Fibroblast of skin of left quadriceps (primary cell): ENCODE data around the gene C1QTNF12.

Experiments
- DNase-seq, 2 experiments: peaks; one replicate each; pipeline ENCODE4 v3.0.0-alpha.2; 2013; ENCODE audit warnings: low read depth in 2 of 2

C1QTNF12 gene

GRCh38 chr1:1240822-1241587, 5.5 kb downstream of the C1QTNF12 start:
- DNase-seq = no peak

- no peak for DNase-seq
Measured at GRCh38 chr1:1240348-1240732, 6.2 kb downstream of the C1QTNF12 start.

GRCh38 chr1:1239614-1240347, 6.7 kb downstream of the C1QTNF12 start:
- DNase-seq = no peak

- DNase-seq = no peak
Measured at GRCh38 chr1:1239227-1239613, 7.3 kb downstream of the C1QTNF12 start.

GRCh38 chr1:1238702-1239178, 7.8 kb downstream of the C1QTNF12 start:
- DNase-seq = no peak

- DNase-seq = no peak
Measured at GRCh38 chr1:1237874-1238701, 8.4 kb downstream of the C1QTNF12 start.

- no peak for DNase-seq
Measured at GRCh38 chr1:1236945-1237873, 9.3 kb downstream of the C1QTNF12 start.

- DNase-seq = no peak
Measured at GRCh38 chr1:1236176-1236763, 10.3 kb downstream of the C1QTNF12 start.

GRCh38 chr1:1235016-1235744, 11.3 kb downstream of the C1QTNF12 start:
- DNase-seq = no peak

GRCh38 chr1:1234180-1234808, 12.2 kb downstream of the C1QTNF12 start:
- no peak for DNase-seq

GRCh38 chr1:1233567-1233892, 13.0 kb downstream of the C1QTNF12 start:
- no peak for DNase-seq

GRCh38 chr1:1232796-1233566, 13.5 kb downstream of the C1QTNF12 start:
- DNase-seq = no peak

- peak in 1 of 2 experiments; percentile 7 for DNase-seq
Measured at GRCh38 chr1:1232208-1232795, 14.2 kb downstream of the C1QTNF12 start, which contains the start of gene B3GALT6. TSS of gene B3GALT6 (plus strand) at chr1:1232237. CDS start at chr1:1232279, 42 bp downstream.

GRCh38 chr1:1231400-1232207, 14.9 kb downstream of the C1QTNF12 start, which contains the start of gene SDF4:
TSS of gene SDF4 (minus strand) at chr1:1232001. CDS start at chr1:1228772, 3,229 bp downstream.
- peak; percentile 94 for DNase-seq

- peak; percentile 21 to 25 for DNase-seq
Measured at GRCh38 chr1:1230656-1231399, 15.7 kb downstream of the C1QTNF12 start.

GRCh38 chr1:1229770-1230169, 16.8 kb downstream of the C1QTNF12 start:
- DNase-seq = no peak
